AML-193 (cell line): ENCODE results near the gene KRTAP5-9.
"Not testable (repeated sequence)": the region's sequence is repeated elsewhere in the genome, so short reads cannot be mapped to it uniquely, and the experiment has no call there.

ENCODE experiments used
- DNase-seq, 2 experiments: peaks; one replicate each; lab custom pipeline; 2025; lab: John Stamatoyannopoulos, UW

KRTAP5-9 gene

GRCh38 chr11:71548120-71548519 lies at the start of gene KRTAP5-9:
Gene KRTAP5-9, plus strand, starts transcription at chr11:71548420. Its CDS starts 238 bp downstream, at chr11:71548658.
- DNase-seq, result no peak

- DNase-seq, result no peak
These were observed 49.1 kb upstream of the KRTAP5-9 start for GRCh38 chr11:71499125-71499524.

GRCh38 chr11:71499546-71499945 lies 48.7 kb upstream of the KRTAP5-9 start:
- no peak for DNase-seq

- no peak for DNase-seq
These were observed 47.6 kb upstream of the KRTAP5-9 start for GRCh38 chr11:71500601-71501021.

GRCh38 chr11:71501071-71501985 lies 46.9 kb upstream of the KRTAP5-9 start:
- DNase-seq, result no peak

- DNase-seq, result no peak
These were observed 46.2 kb upstream of the KRTAP5-9 start for GRCh38 chr11:71502026-71502425.

- no peak for DNase-seq
These were observed 45.3 kb upstream of the KRTAP5-9 start for GRCh38 chr11:71502871-71503435.

GRCh38 chr11:71504531-71504930 lies 43.7 kb upstream of the KRTAP5-9 start:
- DNase-seq, result no peak

GRCh38 chr11:71505001-71505400 lies 43.2 kb upstream of the KRTAP5-9 start:
- no peak for DNase-seq

- DNase-seq, result no peak
These were observed 42.4 kb upstream of the KRTAP5-9 start for GRCh38 chr11:71505781-71506180.

- DNase-seq, result no peak
These were observed 41.1 kb upstream of the KRTAP5-9 start for GRCh38 chr11:71507102-71507501.

GRCh38 chr11:71518506-71519471 lies 29.4 kb upstream of the KRTAP5-9 start:
- no peak for DNase-seq

GRCh38 chr11:71519546-71519945 lies 28.7 kb upstream of the KRTAP5-9 start:
- DNase-seq, result no peak

GRCh38 chr11:71525188-71525937 lies 22.9 kb upstream of the KRTAP5-9 start:
- DNase-seq, result no peak

- no peak for DNase-seq
These were observed 22.2 kb upstream of the KRTAP5-9 start for GRCh38 chr11:71525938-71526495.

- DNase-seq, result not testable (repeated sequence)
These were observed 21.2 kb upstream of the KRTAP5-9 start, which contains the start of gene KRTAP5-7 for GRCh38 chr11:71526796-71527575. Gene KRTAP5-7, plus strand, starts transcription at chr11:71527267. Its CDS starts 34 bp downstream, at chr11:71527301.

- no peak for DNase-seq
These were observed 20.5 kb upstream of the KRTAP5-9 start for GRCh38 chr11:71527576-71528210.

GRCh38 chr11:71530602-71531001 lies 17.6 kb upstream of the KRTAP5-9 start:
- no peak for DNase-seq

- DNase-seq, result no peak
These were observed 16.1 kb upstream of the KRTAP5-9 start for GRCh38 chr11:71532036-71532610.
